Tibial nerve (tissue), 4 donors: ENCODE results near the gene EGF. TPM values are rescaled to one million over a fixed set of nuclear protein-coding genes. Genes with fewer than 3 reads are reported as not detected.

Experiments used
- DNase-seq, 2 donors: peaks; one replicate each; pipeline ENCODE4 v3.0.0-alpha.2; 2019; ENCODE audit warnings: low spot score in 2 of 2
- H3K27ac ChIP-seq, 4 donors: fragments of 200-600 bp; sonication (generic) in 3 of 4; one replicate each; pipeline ENCODE4 v1.5.1; 2017 to 2019; ENCODE audit warnings: mild to moderate bottlenecking in 1 of 4
- H3K27me3 ChIP-seq, 2 donors: fragments of 200-600 bp; sonication (generic) in 1 of 2; one replicate each; pipeline versions ENCODE4 v1.5.1 to v1.6.0; 2017 to 2019
- H3K36me3 ChIP-seq, 3 donors: fragments of 200-600 bp; sonication (generic); one replicate each; pipeline ENCODE4 v1.5.1; 2018 to 2019
- H3K4me1 ChIP-seq, 4 donors: fragments of 200-600 bp; sonication (generic) in 3 of 4; one replicate each; pipeline ENCODE4 v1.5.1; 2017 to 2019
- H3K4me3 ChIP-seq, 4 donors: fragments of 200-600 bp; sonication (generic) in 3 of 4; one replicate each; pipeline ENCODE4 v1.5.1; 2017 to 2019; ENCODE audit warnings: mild to moderate bottlenecking in 1 of 4, moderate library complexity in 1 of 4
- H3K9me3 ChIP-seq, 4 donors: fragments of 200-600 bp; sonication (generic) in 3 of 4; one replicate each; pipeline ENCODE4 v1.5.1; 2017 to 2019
- EP300 ChIP-seq, 2 donors: sonication (generic); formaldehyde crosslinking; IDR thresholded peaks; one replicate each; pipeline ENCODE4 v1.6.1; 2017; ENCODE audit warnings: antibody characterized with exemption in 2 of 2, mild to moderate bottlenecking in 1 of 2
- POLR2A ChIP-seq, 2 donors: fragments of 450-650 bp; IDR thresholded peaks; one replicate each; pipeline ENCODE4 v1.6.1; 2017; ENCODE audit warnings: antibody characterized with exemption in 2 of 2, mild to moderate bottlenecking in 2 of 2, moderate library complexity in 2 of 2
- WGBS, 2 donors: methylation state at CpG; one replicate each; pipeline ENCODE4 v1.1.5; 2018; 5-methylcytosine and 5-hydroxymethylcytosine counted together
- total RNA-seq, 4 donors: library from RNA; depleted of rRNA; stranded (reverse); fragments of >200 nt; gene quantifications; one replicate each; pipeline ENCODE4 v1.1.0, GENCODE V29; 2016
- TF ChIP-seq, protein P1 (sequence below), 5 experiments: fragments of 200-600 bp in 3 of 5; fragments of 450-650 bp in 2 of 5; sonication (generic) in 3 of 5; IDR thresholded peaks; one replicate each; pipeline ENCODE4 v1.5.1; 2016 to 2019; ENCODE audit warnings: antibody characterized with exemption in 5 of 5, mild to moderate bottlenecking in 3 of 5, moderate library complexity in 2 of 5

EGF gene
- total RNA-seq, 4 donors from 2014 or later, result 0.42 to 1.6 TPM; not detected in 2

DNA sequence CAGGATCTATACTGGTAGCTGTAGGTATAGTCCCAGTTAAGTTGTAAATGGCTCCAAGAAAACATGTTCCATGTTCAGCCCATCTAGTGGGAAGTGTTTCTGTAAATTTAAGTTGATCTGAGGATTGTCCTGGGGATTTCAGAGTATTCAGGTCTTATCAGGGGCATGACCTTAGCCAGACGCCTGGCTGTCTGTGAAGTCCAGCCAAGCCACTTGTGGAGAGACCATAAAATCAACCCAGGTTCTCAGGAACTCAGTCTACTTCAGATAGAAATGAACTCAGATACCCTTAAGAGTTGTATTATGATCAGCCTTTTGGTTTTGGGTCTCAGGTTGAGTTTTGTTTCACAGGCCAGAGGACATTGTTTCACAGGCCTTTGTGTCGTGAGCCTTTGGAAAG lies 95.9 kb downstream of the EGF start:
- Histone ChIP-seq H3K9me3 (no peaks in the 10 kb centered on the region), H3K4me1 (no peaks in the 10 kb centered on the region), H3K4me3 (no peak overlapping the region), H3K27ac (no peak overlapping the region), H3K27me3 (no peaks in the 10 kb centered on the region), H3K36me3 (no peaks in the 10 kb centered on the region)
- no peak for DNase-seq
- TF ChIP-seq POLR2A (IDR thresholded peaks at IDR 0.05) (no peak), EP300 (IDR thresholded peaks at IDR 0.05) (no peak)
- TF ChIP-seq, protein P1, sequence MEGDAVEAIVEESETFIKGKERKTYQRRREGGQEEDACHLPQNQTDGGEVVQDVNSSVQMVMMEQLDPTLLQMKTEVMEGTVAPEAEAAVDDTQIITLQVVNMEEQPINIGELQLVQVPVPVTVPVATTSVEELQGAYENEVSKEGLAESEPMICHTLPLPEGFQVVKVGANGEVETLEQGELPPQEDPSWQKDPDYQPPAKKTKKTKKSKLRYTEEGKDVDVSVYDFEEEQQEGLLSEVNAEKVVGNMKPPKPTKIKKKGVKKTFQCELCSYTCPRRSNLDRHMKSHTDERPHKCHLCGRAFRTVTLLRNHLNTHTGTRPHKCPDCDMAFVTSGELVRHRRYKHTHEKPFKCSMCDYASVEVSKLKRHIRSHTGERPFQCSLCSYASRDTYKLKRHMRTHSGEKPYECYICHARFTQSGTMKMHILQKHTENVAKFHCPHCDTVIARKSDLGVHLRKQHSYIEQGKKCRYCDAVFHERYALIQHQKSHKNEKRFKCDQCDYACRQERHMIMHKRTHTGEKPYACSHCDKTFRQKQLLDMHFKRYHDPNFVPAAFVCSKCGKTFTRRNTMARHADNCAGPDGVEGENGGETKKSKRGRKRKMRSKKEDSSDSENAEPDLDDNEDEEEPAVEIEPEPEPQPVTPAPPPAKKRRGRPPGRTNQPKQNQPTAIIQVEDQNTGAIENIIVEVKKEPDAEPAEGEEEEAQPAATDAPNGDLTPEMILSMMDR (IDR thresholded peaks at IDR 0.05), result no peak
- WGBS, 2 donors, result 61 to 62% methylated on average over 2 of the region's 2 CpGs

- no peak overlapping the region for H3K4me3 ChIP-seq
- H3K36me3 ChIP-seq, result no peaks in the 10 kb centered on the region
- no peak overlapping the region for H3K27ac ChIP-seq
- TF ChIP-seq EP300 (IDR thresholded peaks at IDR 0.05) (no peak), POLR2A (IDR thresholded peaks at IDR 0.05) (no peak)
- TF ChIP-seq, protein P1 (IDR thresholded peaks at IDR 0.05), result no peak
- H3K9me3 ChIP-seq, result no peaks in the 10 kb centered on the region
- no peak for DNase-seq
- no peaks in the 10 kb centered on the region for H3K4me1 ChIP-seq
- 57 to 65% methylated on average over 2 of the region's 2 CpGs for WGBS, 2 donors
- no peaks in the 10 kb centered on the region for H3K27me3 ChIP-seq
Measured at GRCh38 chr4:110009550-110009949, 96.9 kb downstream of the EGF start.

GRCh38 chr4:110010797-110011196 lies 98.1 kb downstream of the EGF start:
- H3K4me3 ChIP-seq, result no peak overlapping the region
- 91 to 95% methylated on average over 4 of the region's 4 CpGs for WGBS, 2 donors
- no peaks in the 10 kb centered on the region for H3K9me3 ChIP-seq
- TF ChIP-seq POLR2A (IDR thresholded peaks at IDR 0.05) (no peak), EP300 (IDR thresholded peaks at IDR 0.05) (no peak)
- TF ChIP-seq, protein P1 (IDR thresholded peaks at IDR 0.05), result no peak
- H3K27me3 ChIP-seq, result no peaks in the 10 kb centered on the region
- H3K27ac ChIP-seq, result no peak overlapping the region
- H3K36me3 ChIP-seq, result no peaks in the 10 kb centered on the region
- no peaks in the 10 kb centered on the region for H3K4me1 ChIP-seq
- DNase-seq, result no peak

DNA sequence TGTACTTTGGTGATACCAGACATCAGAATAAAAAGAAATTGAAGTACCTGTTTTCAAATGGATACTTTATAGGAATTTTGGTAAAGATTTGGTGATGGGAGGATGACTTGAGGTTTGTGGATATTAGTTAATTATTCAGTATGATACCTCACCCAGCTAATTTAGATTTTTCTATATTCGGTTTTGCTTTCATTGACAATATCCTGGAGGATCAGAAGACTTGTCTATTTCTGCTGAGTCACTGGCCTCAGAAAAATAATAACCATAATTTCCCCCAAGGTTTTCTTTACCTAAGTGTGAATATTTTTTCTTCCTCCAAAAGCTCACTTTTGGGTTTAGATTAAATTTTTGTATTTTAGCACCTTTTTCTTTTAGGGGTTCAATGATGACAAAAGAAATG lies 100.2 kb downstream of the EGF start:
- DNase-seq, result no peak
- peaks cover 0 to 10% (median 0%) of the 10 kb centered on the region in 4 donors for H3K9me3 ChIP-seq
- WGBS, 2 donors, result 84 to 88% methylated on average over 1 of the region's 1 CpG
- H3K4me3 ChIP-seq, result no peak overlapping the region
- no peaks in the 10 kb centered on the region for H3K27me3 ChIP-seq
- H3K27ac ChIP-seq, result no peak overlapping the region
- no peaks in the 10 kb centered on the region for H3K36me3 ChIP-seq
- no peak for TF ChIP-seq EP300 (IDR thresholded peaks at IDR 0.05)
- TF ChIP-seq, protein P1 (IDR thresholded peaks at IDR 0.05), result no peak
- H3K4me1 ChIP-seq, result no peaks in the 10 kb centered on the region

DNA sequence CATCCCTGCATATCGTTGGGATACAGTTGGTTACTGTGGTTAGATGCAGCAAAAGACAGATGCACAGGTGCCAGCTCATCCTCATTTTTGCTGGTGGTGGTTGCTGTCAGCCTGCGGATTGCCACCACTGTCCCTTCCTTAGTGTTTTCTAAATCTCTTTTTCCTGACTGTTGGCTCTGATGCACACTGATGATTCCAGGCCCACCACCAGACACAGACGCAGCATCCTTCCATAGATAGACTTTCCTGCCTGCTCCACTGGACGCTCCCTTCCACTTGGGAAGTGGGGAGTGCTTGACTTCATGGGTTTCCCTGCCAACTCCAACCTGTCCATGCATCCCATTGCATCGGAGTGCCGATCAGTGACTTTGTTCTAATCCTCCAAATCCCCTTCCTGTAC lies 101.5 kb downstream of the EGF start:
- no peaks in the 10 kb centered on the region for H3K4me1 ChIP-seq
- no peak overlapping the region for H3K27ac ChIP-seq
- H3K9me3 ChIP-seq, result peaks cover 0 to 10% (median 0%) of the 10 kb centered on the region in 4 donors
- DNase-seq, result no peak
- no peak overlapping the region for H3K4me3 ChIP-seq
- TF ChIP-seq EP300 (IDR thresholded peaks at IDR 0.05), result no peak
- no peaks in the 10 kb centered on the region for H3K27me3 ChIP-seq
- no peaks in the 10 kb centered on the region for H3K36me3 ChIP-seq
- WGBS, 2 donors, result 92 to 93% methylated on average over 6 of the region's 6 CpGs

DNA sequence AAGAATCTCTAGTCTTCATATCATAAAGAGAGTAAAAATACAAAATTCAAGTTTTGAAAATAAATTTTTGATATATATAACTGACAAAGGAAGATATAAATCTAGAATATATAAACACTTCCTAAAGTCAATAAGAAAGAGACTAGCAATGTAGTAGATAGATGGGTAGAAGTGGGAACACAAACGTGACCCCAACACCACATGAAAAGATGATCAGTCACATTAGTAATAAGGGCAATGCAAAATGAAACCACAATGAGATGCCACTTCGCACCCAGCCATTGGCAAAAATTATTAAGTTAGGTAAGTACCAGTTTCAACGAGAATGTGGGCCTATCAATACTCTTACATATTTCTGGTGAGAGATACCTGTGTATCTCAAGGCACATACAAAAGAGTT lies 106.5 kb downstream of the EGF start:
- no peak for DNase-seq
- H3K27me3 ChIP-seq, result no peaks in the 10 kb centered on the region
- no peaks in the 10 kb centered on the region for H3K36me3 ChIP-seq
- no peak overlapping the region for H3K27ac ChIP-seq
- no peak for TF ChIP-seq EP300 (IDR thresholded peaks at IDR 0.05)
- TF ChIP-seq, protein P1 (IDR thresholded peaks at IDR 0.05), result no peak
- TF ChIP-seq POLR2A (IDR thresholded peaks at IDR 0.05), result no peak
- peaks cover 0 to 10% (median 0%) of the 10 kb centered on the region in 4 donors for H3K9me3 ChIP-seq
- WGBS, 2 donors, result 92 to 93% methylated on average over 3 of the region's 3 CpGs
- peaks cover 0 to 10% (median 0%) of the 10 kb centered on the region in 4 donors for H3K4me1 ChIP-seq
- no peak overlapping the region for H3K4me3 ChIP-seq
